PC-9 (cell line): ENCODE data around the gene KRT6C.

Experiments
- EZH2 ChIP-seq: fragments of 200-600 bp; sonication (generic); IDR thresholded peaks from 2 replicates; pipeline ENCODE4 v1.8.0; 2017; ENCODE audit warnings: antibody characterized with exemption, low read depth
- TF ChIP-seq, protein P1 (sequence below): fragments of 200-600 bp; sonication (generic); conservative IDR thresholded peaks from 2 replicates; pipeline ENCODE4 v1.6.1; 2017; ENCODE audit warnings: mixed run types, antibody characterized with exemption, mild to moderate bottlenecking, moderate library complexity

DNA sequence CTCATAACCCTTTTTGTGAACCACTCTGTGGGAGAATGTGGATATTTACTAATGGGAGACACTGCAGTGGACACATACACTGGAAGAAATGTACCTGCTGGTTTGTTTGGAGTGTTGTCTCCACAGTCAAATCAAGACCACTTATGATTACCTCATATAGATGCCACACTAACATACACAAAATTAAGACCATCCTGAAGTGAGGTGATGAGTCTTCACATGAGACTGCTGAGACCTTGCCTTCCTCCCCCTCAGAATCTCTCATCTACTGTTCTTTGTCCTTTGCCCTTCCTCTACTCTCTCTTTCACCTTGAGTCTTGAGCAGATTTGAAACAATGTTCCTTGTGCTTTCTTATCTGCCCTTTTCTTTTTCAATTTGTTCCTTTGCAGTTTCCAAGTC, 15.1 kb upstream of the KRT6C start:
- TF ChIP-seq, protein P1, sequence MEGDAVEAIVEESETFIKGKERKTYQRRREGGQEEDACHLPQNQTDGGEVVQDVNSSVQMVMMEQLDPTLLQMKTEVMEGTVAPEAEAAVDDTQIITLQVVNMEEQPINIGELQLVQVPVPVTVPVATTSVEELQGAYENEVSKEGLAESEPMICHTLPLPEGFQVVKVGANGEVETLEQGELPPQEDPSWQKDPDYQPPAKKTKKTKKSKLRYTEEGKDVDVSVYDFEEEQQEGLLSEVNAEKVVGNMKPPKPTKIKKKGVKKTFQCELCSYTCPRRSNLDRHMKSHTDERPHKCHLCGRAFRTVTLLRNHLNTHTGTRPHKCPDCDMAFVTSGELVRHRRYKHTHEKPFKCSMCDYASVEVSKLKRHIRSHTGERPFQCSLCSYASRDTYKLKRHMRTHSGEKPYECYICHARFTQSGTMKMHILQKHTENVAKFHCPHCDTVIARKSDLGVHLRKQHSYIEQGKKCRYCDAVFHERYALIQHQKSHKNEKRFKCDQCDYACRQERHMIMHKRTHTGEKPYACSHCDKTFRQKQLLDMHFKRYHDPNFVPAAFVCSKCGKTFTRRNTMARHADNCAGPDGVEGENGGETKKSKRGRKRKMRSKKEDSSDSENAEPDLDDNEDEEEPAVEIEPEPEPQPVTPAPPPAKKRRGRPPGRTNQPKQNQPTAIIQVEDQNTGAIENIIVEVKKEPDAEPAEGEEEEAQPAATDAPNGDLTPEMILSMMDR, result no peak
- TF ChIP-seq EZH2, result no peak
